ENCODE measurements around the gene RGL4.
"Not testable (repeated sequence)": the region's sequence is repeated elsewhere in the genome, so short reads cannot be mapped to it uniquely, and the experiment has no call there.

Gene RGL4

DNA sequence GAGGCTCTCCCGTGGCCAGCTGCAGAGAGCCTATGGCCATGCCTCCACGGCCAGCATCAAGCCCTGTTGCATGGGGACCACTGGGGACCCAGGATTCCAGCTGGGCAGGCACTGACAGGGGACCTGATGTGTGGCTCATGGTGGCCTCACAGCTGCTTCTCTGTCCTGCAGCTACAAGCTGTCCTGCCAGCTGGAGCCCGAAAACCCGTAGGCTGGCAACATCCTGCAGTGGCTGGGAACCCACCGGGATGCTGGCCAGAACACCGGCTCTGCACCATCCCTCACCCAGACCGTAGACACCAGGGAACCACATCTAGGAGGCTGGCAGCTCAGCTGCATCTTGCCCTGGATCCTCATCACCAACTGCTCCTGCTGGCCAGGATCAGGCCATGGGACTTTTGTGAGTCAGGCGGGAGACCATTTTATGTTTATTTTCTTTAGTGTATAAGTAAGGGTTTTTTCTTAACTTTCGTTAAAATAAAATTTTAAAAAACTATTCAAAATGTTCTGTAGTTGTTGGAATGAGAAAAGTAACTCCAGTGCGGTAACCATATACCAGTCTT is 7.9 kb downstream of the RGL4 start:
- DNase-seq (ENCODE audit: low read depth, low spot score): no peak

DNA sequence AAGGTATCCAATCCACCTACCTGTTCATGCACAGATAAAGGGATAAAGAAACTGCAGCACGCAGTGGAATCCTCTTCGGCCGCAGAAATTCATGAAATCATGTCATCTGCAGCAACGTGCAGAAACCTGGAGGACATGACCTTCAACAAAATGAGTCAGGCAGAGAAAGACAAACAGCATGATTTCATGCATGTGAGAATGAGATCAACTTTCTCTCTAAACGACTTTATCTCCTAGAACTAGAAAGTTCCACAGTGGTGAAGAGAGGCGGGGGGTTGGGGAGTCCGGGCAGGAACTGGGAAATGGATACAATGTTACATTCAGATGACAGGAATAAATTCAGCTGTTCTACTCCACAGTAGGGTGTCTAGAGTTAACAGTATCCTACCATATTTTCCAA is 9.9 kb downstream of the RGL4 start:
- no peak for DNase-seq (ENCODE audit: low read depth, low spot score)

DNA sequence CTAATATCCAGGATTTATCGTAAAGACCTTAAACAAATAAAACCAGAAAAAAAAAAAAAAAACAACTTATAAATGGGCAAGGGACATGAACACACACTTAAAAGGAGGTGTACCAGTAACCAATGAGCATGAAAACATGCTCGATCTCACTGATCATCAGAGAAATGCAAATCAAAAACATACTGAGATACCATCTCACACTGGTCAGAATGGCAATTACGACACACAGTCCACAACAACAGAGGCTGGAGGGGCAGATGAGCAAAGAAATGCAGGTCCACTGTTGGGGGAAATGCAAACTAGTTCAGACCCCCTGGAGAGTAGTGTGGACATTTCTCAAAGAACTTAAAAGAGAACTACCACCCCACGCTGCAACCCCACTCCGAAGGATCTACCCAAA is 13.2 kb downstream of the RGL4 start:
- DNase-seq (ENCODE audit: low read depth, low spot score): no peak

DNA sequence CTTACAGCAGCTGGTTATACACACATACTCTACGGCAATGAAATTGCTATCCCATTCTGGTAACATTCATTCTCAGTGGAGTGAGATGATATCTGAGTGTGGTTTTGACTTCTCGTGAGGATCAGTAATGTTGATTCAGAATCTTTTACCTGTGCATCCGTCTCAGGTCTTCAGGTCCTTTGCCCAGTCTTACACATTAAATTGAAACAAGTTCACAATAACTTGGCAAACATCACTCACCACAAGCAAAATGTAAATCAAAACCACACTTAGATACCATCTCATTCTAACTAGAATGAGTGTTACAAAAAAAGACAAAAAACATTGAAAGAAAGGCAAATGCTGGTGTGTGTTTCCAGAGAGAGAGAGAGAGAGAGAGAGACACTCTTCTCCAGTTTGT is 14.0 kb downstream of the RGL4 start:
- no peak for DNase-seq (ENCODE audit: low read depth, low spot score)

DNA sequence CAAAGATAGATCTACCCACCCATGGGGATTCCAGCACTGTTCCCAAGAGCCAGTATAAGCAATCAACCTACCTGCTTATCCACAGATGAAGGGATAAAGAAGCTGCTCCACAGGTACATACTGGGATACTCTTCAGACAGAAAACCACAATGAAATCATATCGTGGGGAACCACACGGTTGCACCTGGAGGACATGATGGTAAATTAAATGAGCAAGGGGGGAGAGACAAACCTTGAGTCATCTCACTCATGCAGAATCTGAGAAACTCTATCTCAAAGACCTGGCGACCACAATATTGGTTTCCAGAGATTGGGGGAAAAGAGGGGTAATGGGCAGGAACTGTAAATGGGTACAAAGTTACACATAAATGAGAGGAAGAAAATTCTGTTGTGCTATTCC is 14.5 kb downstream of the RGL4 start:
- DNase-seq (ENCODE audit: low read depth, low spot score): no peak

DNA sequence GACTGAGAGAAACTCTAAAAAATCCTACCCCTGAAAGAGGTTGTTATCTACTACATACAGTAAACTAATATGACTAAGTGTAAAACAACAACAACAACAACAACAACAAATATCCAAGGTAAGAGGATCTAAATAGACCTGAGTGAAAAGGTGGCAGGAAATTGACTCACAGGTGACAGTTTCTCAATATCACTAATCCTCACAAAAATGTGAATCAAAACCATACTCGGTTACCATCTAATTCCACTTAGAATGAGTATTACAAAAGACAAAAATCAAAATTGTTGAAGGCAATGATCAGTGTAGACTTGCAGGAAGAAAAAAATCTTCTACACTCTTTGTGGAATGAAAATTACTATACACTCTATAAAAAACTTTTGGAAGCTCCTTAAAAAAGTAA is 17.5 kb downstream of the RGL4 start:
- DNase-seq (ENCODE audit: low read depth, low spot score): no peak

DNA sequence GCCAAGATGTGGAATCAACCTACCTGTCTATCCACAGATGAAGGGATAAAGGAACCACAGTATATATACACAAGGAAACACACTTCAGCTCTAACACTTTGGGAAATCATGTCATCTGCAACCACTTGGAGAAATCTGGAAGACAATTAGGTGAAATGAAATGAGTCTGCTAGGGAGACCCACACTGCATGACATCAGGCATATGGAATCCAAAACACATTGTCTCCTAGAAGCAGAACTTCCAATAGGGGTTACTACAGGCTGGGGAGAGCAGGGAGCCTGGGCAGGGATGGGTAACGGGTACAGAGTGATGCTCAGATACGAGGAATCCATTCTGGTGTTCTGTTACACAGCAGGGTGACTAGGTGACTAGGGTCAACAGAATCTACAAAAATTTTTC is 18.3 kb downstream of the RGL4 start:
- no peak for DNase-seq (ENCODE audit: low read depth, low spot score)

DNA sequence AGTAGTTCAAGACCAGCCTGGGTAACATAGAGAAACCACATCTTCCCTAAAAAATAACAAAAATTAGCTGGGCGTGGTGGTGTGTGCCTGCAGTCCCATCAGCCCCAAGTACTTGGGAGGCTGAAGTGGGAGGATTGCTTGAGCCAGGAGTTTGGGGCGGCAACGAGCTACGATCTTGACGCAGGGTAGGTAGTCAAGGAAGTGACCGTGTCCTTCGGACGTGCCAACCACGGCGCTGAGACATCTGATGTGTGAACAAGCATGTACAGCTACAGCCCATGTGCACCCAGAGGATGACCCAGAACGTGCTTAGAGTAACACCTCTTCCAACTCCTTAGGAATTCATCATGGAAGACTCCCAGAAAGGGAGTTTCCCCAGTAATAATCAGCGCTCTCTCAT is 21.4 kb downstream of the RGL4 start:
- DNase-seq (ENCODE audit: low read depth, low spot score): no peak

DNA sequence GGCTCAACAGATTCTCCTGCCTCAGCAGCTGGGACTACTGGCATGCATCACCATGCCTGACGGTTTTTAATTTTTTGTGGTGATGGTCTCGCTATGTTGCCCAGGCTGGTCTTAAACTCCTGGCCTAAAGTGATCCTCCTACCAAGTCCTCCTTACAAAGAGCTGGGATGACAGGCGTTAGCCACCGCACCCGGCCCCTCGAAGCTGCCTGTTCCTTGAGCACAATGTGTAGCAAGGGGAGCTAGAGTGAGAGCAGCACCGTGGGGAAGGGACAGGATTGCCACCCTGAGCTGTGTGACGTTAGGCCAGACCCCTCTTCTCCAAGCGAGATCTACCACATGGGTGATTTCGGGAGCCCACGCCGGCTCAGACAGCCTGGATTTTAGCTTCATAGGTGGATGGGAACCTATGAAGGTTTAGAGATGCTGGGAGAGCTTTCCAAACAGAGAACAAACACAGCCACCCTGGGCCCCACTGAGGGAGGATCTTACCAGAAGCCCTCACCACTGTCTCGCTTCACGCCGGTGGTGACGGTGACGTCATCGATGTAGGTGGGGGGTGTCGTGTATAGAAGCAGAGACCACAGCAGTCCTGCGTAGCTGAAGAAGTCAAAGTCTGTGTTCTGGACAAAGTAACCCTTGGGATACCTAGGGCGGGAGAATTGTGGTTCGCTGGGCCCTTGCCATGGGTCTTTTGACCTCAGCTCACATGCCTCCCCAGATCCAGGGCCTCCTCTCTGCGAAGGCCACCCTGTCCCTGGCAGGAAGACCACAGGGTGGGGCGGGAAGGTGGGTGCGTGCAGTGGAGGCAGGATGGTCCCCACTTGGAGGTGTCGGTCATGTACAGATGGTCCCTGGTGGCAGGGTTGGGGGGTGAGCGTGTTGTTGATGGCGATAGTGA is 23.1 kb downstream of the RGL4 start:
- DNase-seq (ENCODE audit: low read depth, low spot score): no peak

DNA sequence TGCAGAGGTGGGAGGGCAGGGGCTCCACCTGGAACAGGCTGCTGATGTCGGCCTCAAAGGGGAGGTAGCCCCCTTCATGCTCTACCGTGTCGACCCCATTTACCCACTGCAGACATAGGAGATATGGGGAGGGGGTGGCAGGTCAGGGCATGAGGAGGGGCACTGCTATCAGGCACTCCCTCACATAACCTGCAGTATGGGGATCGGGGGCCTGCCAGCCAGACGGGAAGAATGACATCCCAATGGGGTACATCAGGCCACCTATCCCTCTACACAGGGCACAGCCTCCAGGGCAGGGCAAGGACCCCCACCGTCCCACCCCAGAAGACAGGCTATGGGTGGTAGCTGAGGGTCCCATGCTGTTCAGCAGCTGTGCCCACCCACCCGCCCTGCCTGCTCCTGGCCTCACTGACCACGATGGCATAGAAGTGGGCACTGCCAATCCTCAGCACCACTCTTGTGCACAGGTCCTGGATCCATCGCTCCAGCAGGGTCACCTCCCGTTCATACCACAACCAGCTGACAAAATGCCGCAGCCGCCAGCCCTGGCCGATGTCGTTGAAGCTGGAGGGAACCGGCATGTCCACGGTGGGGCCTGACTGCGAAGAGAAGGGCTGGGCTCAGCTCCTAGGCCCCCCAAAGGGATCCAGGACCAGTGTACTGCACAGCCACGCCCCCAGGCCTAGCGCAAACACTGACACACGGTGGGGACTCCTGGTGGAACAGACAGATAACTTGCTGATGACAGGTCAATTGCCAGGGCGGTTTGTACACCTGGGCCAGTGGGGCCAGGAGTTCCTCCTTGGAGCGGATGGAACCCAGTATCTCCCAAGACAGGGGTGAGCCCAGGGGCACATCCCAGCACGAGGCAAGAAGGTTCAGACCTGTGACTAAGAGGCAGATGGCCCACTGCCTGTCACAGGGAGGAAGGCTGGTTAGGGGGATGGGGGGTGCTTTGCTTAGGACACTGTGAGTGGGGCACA is 24.1 kb downstream of the RGL4 start:
- no peak for DNase-seq (ENCODE audit: low read depth, low spot score)

DNA sequence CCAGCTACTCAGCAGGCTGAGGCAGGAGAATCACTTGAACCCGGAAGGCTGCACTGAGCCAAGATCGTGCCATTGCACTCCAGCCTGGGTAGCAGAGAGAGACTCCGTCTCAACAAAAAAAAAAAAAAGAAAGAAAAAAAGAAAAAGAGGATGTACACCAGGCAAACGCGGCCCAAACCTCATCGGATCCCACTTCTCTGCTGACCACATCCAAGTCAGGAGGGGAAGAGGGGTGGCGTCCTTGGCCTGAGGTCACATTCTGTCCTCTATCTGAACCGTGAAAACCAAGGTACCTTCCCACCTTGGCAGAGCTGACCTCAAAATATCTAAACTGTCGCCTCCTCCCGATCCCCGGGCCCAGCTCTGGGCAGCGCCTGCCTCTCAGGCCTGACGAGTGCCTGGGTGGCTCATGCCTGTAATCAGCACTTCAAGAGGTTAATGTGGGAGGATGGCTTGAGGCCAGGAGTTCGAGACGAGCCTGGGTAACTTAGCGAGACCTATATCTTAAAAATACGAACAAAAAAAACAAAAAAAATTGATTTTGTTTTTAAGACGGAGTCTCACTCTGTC is 25.1 kb downstream of the RGL4 start:
- no peak for DNase-seq (ENCODE audit: low read depth, low spot score)

DNA sequence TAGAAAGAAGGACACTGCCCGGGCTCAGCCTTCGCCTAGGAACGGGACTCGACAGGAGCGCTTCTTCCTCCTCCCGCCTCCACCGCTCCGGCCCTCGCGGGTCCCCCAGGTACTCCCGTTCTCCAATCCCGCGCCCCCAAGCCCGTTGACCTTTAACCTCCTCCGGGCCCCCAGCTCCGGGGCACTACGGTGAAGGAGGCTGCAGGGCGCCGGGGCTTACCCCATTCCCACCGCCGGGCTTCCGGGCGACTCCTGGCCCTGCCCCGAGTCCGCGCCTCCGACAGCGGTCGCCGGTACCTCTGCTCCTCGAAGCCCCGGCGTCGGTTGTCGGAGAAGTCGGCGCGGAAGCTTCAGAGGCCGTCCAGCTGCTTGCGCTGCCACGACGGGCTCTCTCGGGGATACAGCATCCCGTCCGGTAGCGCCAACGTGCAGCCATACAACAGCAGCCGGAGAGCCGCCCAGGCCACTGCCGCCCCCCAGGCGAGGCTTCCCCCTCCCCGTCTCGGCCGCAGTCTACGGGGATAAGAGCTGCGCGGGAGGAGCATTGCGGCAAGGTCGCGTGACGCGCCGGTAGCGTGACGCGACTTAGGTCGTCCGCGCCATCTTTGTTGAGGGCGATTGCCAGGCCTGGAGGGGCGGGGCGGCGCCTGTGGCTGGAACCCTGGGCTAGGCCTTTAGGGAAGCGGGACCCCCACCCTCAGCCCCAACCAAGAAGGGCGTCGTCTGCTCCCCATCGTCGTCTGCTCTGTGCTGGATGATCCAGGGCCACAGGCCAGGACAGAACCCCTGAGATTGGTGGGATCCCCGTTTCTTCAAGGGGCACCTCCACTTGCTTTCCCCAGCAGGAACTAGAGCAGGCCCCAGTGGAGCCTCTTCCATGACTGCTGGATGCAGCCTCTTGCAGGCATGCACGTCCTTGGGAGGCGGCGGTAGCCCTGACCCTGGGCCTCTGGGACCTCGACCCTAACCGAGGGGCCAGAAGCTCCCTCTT is 26.3 kb downstream of the RGL4 start:
- DNase-seq (ENCODE audit: low read depth, low spot score): peak; percentile 61

DNA sequence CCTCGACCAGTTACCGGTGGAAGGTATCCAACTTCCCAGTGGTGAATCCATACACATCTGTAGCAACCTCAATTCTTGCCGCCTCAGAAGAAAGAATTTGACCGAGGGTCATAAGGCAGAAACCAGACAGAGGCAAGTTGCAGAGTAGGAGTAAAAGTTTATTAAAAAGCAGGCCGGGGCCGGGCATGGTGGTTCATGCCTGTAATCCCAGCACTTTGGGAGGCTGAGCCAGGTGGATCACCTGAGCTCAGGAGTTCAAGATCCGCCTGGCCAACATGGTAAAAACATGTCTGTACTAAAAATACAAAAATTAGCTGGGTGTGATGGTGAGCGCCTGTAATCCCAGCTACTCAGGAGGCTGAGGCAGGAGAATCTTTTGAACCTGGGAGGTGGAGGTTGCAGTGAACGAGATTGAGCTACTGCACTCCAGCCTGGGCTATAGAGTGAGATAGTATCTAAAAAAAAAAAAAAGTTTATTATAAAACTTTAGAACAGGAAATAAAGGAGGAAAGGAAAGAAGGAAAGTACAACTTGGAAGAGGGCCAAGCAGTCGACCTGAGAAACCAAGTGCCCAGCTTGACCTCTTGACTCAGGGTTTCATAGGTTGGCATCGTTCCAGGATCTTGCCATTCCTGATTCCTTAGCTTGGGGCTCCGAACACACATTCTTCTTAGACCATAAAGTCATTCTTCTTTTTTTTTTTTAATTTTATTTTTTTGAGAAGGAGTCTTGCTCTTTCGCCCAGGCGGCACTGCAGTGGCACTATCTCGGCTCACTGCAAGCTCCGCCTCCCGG is 27.8 kb downstream of the RGL4 start:
- DNase-seq (ENCODE audit: low read depth, low spot score): no peak

DNA sequence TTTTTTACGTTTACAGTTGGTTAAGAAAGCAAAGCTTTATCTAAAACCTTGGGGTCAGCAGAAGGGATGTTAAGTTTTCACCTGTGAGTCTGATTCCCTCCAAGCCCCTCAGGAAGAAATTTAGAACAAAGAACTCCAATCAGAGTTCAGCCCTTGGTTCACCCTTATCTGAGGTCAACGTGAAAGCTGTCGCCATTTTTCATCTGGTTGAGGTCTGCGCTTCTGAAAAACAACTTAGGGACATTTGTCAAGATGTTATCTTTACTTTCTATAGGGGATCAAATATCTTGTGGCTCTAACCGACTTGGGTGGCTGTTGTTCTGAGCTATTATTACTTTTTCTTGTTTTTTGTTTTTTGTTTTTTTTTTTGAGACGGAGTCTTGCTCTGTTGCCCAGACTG is 30.0 kb downstream of the RGL4 start:
- no peak for DNase-seq (ENCODE audit: low read depth, low spot score)

DNA sequence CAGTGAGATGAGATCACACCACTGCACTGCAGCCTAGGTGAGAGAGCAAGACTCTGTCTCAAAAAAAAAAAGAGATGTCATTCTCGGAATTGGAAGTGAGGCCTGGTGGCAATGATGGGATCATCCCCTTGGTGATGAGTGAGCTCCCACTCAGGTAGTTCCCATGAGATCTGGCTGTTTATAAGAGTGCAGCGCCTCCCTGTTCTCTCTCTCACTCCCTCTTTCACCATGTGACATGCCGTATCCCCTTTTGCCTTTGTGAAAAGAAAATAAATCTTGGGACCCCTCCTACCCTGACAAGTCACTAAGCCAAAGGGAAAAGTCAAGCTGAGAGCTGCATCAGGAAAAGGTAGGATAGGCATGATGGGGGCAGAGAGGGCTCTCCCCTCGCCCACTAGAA is 31.3 kb downstream of the RGL4 start:
- no peak for DNase-seq (ENCODE audit: low read depth, low spot score)

DNA sequence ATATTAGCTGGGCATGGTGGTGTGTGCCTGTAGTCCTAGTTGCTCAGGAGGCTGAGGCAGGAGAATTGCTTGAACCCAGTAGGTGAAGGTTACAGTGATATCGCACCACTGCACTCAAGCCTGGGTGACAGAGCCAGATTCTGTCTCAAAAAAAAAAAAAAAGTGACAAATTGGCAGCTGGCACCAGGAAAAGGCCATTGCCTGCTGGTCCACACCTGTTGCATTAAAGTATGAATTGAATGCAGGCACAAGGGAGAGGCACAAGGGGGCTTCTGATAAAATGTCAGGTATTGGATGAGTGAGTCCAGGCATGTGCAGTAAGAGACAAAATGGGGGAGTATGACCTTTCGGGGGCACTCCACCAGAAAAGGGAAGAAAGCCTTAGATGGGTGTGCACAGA is 31.9 kb downstream of the RGL4 start:
- no peak for DNase-seq (ENCODE audit: low read depth, low spot score)

DNA sequence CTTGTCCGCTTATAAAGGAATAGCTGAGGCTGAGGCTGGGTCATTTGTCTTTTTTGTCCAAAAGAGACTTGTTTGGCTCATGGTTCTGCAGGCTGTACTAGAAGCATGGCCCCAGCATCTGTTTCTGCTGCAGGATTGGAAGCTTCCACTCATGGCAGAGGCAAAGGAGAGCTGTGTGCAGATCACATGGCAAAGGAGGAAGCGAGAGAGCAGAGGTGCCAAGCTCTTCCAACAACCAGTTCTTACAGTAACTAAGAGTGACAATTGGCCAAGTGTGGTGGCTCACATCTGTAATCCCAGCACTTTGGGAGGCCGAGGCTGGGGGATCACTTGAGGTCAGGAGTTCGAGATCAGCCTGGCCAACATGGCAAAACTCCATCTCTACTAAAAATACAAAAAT is 37.3 kb downstream of the RGL4 start:
- DNase-seq (ENCODE audit: low read depth, low spot score): not testable (repeated sequence)

DNA sequence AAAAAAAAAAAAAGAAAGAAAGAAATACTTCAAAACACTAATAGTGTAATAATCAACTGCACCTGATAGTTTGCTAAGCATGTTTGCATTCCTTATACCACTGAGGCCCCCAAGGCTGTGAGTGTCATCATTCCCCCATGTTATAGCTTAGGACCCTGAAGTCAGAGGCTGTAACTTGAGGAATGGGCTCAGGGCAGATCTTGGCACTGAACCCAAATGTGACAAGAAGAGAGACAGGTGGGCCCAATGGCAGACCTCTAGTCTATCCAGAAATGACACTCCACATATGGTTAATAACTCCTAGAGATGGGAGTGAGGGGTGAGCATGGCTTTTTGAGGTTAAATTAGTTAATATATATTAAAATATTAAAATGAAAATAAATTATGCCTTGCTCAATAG is 46.9 kb downstream of the RGL4 start:
- DNase-seq (ENCODE audit: low read depth, low spot score): no peak

DNA sequence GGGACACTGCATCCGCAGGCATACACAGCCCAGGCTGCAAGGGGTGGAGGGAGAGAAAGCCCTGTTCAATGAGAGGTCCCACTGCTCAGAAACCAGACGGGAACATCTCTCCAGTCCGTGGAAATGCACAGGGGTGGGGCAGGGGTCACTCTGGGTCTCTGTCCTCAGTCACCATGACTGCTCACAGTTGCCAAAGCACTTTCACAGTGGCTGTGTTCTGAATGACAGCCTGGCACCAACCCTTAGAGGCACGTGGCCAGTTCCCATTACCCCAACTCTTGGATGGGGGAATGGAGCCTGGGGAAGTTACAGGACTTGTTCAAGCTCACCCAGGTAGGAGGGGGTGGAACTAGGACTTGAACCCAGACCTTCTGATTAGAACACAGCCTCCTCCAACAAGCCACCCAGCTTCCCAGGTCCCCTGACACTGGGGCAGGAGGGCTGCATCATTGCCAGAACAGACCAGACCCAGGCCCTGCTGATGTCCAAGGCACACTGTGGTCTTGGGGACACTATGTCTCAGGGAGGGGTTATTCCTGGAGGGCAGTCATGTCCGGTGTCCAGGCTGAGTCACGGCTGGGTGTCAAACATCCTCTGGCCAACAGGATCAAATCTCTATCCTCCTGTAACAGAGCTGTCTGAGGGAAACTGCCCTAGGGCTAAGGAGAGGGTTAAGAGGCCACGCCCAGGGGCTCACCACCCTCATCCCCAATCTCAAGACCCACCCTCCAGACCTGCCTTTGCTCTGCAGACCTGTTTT is 51.9 kb downstream of the RGL4 start:
- DNase-seq (ENCODE audit: low read depth, low spot score): no peak

All from activated CD4-positive, CD25-positive, alpha-beta regulatory T cell treated with anti-CD3 and anti-CD28 coated beads, Interleukin-2, amount 50 U/mL, for 16 hours (primary cell).